ENCODE data around the gene CDH16.

DNA sequence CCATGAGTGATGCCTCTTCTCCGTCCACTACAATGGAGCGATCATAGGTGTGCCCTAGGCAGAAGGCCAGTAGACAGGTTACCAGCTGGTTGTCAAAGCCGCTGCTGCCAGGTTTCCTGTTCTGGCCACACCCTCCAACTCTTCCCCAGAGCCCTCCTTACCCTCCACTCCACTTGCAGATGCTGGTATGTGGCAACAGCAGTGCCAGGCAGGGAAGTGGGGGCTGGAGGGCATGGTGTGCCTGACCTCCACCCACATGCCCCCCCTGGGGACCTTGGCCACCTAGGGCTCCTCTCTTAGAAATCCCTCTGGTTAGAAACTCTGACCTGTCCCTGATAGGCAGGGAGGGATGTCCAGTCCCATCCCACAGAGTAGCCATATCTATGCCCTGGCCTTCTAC lies 5.2 kb upstream of the CDH16 start:
- no peak for TF ChIP-seq EZH2 (IDR thresholded peaks at IDR 0.05; ENCODE audit: borderline replicate concordance, low read length)
- TF ChIP-seq, protein P1, sequence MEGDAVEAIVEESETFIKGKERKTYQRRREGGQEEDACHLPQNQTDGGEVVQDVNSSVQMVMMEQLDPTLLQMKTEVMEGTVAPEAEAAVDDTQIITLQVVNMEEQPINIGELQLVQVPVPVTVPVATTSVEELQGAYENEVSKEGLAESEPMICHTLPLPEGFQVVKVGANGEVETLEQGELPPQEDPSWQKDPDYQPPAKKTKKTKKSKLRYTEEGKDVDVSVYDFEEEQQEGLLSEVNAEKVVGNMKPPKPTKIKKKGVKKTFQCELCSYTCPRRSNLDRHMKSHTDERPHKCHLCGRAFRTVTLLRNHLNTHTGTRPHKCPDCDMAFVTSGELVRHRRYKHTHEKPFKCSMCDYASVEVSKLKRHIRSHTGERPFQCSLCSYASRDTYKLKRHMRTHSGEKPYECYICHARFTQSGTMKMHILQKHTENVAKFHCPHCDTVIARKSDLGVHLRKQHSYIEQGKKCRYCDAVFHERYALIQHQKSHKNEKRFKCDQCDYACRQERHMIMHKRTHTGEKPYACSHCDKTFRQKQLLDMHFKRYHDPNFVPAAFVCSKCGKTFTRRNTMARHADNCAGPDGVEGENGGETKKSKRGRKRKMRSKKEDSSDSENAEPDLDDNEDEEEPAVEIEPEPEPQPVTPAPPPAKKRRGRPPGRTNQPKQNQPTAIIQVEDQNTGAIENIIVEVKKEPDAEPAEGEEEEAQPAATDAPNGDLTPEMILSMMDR (IDR thresholded peaks at IDR 0.05; ENCODE audit: low read length): no peak

Measured in OCI-LY1 (cell line).